Activated T-cell treated with anti-CD3 and anti-CD28 coated beads, Interleukin-2, amount 50 U/mL, for 4 hours (primary cell): ENCODE results near the gene TIMM22. TPM values are rescaled to one million over a fixed set of nuclear protein-coding genes. Genes with fewer than 3 reads are reported as not detected.

Experiments
- ATAC-seq, 2 donors: fragments of 200-7000 bp; cut with Tn5 transposase; one replicate each; pipeline ENCODE4 v1.10.0; 2021
- DNase-seq: peaks from one replicate; pipeline ENCODE4 v3.0.0-alpha.2; 2020
- H3K27me3 Mint-ChIP-seq: one replicate; pipeline ENCODE4 v1.8.0; 2021; ENCODE audit warnings: low read depth, mixed read lengths
- H3K36me3 Mint-ChIP-seq: one replicate; pipeline ENCODE4 v1.8.0; 2022; ENCODE audit warnings: mixed read lengths; ENCODE audit not compliant: insufficient read depth
- H3K4me1 Mint-ChIP-seq: one replicate; pipeline ENCODE4 v1.8.0; 2021; ENCODE audit warnings: low read depth, mixed read lengths
- H3K4me3 Mint-ChIP-seq: one replicate; pipeline ENCODE4 v1.8.0; 2021; ENCODE audit warnings: mild to moderate bottlenecking, moderate library complexity, mixed read lengths
- H3K9me3 Mint-ChIP-seq: one replicate; pipeline ENCODE4 v1.8.0; 2021; ENCODE audit warnings: mixed read lengths
- total RNA-seq, 3 donors: library from RNA; stranded (reverse); gene quantifications; one replicate each; pipeline ENCODE4 v1.2.1, GENCODE V29; 2021

The TIMM22 gene
- total RNA-seq, 3 donors from 2014 or later, result 21.6 to 22.5 (median 22.1) TPM

DNA sequence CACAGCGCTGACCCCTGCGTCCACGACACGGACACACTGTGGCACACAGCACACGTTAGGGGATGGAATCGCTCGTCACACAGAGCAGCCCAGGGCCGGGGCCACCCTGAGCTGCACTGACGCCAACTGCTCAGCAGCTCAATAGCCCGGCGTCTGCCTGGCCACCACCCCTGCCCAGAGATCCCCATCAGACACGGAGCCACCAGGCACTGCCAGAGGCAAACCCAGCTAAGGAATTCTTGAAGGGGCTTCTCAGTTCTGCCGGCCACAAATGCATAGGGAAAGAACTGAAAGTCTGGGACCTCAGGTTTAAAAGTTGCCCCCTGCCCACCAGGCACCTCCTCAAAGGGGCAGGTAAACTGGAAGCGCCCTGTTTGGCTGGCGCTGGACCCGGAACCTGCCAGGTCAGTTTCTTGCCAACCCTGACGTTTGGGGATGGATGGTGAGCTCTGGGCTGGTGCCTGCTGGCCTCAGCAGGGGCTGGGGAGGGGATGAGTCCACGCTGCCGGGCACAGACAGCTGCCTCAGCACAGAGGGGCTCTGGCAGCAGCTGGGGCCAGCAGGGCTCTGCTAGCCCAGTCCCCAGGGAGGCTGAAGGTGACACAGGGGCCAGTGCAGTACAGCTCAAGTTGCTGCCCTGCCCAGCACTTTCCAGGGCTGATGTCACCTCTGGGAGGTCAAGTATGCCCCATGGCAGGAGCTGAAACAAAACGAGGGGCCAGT is 33.2 kb downstream of the TIMM22 start:
- ATAC-seq (no peak), DNase-seq (no peak)
- peaks cover 7% of the 10 kb centered on the region for H3K36me3 Mint-ChIP-seq
- no peaks in the 10 kb centered on the region for H3K27me3 Mint-ChIP-seq
- H3K4me3 Mint-ChIP-seq, result no peak overlapping the region
- H3K4me1 Mint-ChIP-seq, result no peaks in the 10 kb centered on the region
- no peaks in the 10 kb centered on the region for H3K9me3 Mint-ChIP-seq

DNA sequence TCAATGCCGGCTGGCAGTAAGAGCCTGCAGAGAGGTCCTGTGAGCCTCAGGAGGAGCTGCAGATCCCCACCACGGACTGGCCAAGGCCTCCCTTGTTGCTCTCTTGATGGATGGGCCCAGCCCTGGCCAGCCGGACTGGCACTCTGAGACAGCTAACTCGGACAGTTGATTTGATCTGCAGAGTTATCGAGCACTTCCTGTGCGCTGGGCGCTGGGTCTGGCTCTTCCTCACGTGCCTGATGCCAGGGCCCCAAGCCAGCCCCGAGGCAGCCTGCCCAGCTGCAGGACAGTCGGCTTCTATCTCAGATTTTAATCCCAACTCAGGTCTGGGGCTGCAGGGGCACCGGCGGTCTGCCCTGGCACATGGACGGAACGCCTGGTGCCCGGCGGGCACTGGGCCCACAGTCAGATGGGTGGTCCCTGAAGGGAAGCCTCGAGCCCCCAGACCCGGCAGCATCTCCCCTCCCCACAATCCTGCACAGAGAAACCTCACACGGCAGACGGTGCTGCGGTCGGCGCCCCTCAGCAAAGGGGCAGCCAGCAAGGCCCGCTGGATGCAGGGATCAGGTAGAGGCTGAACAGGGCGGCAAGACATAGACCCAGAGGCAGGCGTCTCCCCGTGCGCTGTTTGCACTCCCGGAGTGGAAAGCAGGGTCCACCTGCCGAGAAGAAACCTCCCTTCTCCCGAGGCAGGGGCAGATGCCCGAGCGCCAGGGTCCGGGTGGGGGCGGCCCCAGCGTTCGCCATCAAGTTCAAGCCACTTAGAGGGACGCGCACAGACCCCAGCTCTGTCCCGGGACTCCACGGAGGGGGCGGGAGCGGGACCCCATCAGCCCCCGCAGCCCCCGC is 34.0 kb downstream of the TIMM22 start:
- Mint-ChIP-seq H3K36me3 (peaks cover 3% of the 10 kb centered on the region), H3K4me3 (no peak overlapping the region), H3K4me1 (no peaks in the 10 kb centered on the region), H3K27me3 (no peaks in the 10 kb centered on the region), H3K9me3 (no peaks in the 10 kb centered on the region)
- DNase-seq (no peak), ATAC-seq (no peak)

GRCh38 chr17:1031711-1032110 is 34.8 kb downstream of the TIMM22 start:
- ATAC-seq (no peak), DNase-seq (no peak)
- H3K9me3 Mint-ChIP-seq, result no peaks in the 10 kb centered on the region
- no peak overlapping the region for H3K4me3 Mint-ChIP-seq
- no peaks in the 10 kb centered on the region for H3K4me1 Mint-ChIP-seq
- no peaks in the 10 kb centered on the region for H3K36me3 Mint-ChIP-seq
- no peaks in the 10 kb centered on the region for H3K27me3 Mint-ChIP-seq

DNA sequence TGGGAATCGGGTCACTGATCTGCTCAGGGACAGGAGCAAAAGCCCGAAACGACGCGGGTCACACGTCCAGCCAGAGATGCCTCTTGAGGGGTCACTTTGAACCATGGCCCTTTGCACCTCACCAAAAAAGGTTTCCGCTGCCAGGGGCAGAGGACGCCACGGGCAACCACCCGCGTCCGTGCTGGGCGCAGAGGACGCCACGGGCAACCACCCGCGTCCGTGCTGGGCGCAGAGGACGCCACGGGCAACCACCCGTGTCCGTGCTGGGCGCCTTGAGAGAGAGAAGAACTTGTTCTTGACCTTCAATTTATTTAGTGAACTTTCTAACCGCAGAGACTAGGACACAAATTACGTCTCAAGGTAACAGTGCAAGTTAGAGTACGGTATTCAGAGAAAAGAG is 35.5 kb downstream of the TIMM22 start:
- no peaks in the 10 kb centered on the region for H3K4me1 Mint-ChIP-seq
- H3K36me3 Mint-ChIP-seq, result no peaks in the 10 kb centered on the region
- no peak overlapping the region for H3K4me3 Mint-ChIP-seq
- no peaks in the 10 kb centered on the region for H3K27me3 Mint-ChIP-seq
- DNase-seq, result no peak
- H3K9me3 Mint-ChIP-seq, result no peaks in the 10 kb centered on the region
- ATAC-seq, result no peak

DNA sequence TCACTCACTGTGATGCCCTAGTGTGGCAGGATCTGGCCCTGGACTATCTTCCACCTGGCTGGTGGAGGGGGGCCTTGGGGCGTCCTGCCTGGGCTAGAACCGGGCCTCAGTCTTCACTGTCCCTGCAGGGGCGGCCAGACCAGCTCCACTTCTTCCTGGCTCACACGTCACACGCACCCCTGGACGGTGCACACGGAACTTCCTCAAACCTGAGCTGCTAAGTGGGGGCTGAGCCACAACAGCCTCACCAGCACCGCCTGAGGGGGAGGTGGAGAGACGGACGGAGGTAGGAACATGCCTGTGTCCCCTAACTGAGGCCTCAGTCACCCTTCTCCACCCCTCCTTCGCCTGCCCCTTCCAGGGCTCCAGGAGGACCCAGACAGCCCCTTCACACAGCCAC is 36.6 kb downstream of the TIMM22 start:
- DNase-seq, result no peak
- H3K4me1 Mint-ChIP-seq, result no peaks in the 10 kb centered on the region
- H3K27me3 Mint-ChIP-seq, result no peaks in the 10 kb centered on the region
- no peak for ATAC-seq
- no peak overlapping the region for H3K4me3 Mint-ChIP-seq
- no peaks in the 10 kb centered on the region for H3K36me3 Mint-ChIP-seq
- H3K9me3 Mint-ChIP-seq, result no peaks in the 10 kb centered on the region

GRCh38 chr17:1034652-1035210 is 37.8 kb downstream of the TIMM22 start:
- DNase-seq (no peak), ATAC-seq (no peak)
- no peaks in the 10 kb centered on the region for H3K27me3 Mint-ChIP-seq
- no peaks in the 10 kb centered on the region for H3K4me1 Mint-ChIP-seq
- no peak overlapping the region for H3K4me3 Mint-ChIP-seq
- no peaks in the 10 kb centered on the region for H3K9me3 Mint-ChIP-seq
- no peaks in the 10 kb centered on the region for H3K36me3 Mint-ChIP-seq

- H3K9me3 Mint-ChIP-seq, result no peaks in the 10 kb centered on the region
- no peak overlapping the region for H3K4me3 Mint-ChIP-seq
- no peaks in the 10 kb centered on the region for H3K4me1 Mint-ChIP-seq
- ATAC-seq (no peak), DNase-seq (no peak)
- no peaks in the 10 kb centered on the region for H3K36me3 Mint-ChIP-seq
- H3K27me3 Mint-ChIP-seq, result no peaks in the 10 kb centered on the region
These were observed 38.7 kb downstream of the TIMM22 start for GRCh38 chr17:1035546-1036170.

- no peaks in the 10 kb centered on the region for H3K36me3 Mint-ChIP-seq
- ATAC-seq (no peak), DNase-seq (no peak)
- H3K4me1 Mint-ChIP-seq, result no peaks in the 10 kb centered on the region
- no peaks in the 10 kb centered on the region for H3K9me3 Mint-ChIP-seq
- H3K27me3 Mint-ChIP-seq, result no peaks in the 10 kb centered on the region
- H3K4me3 Mint-ChIP-seq, result no peak overlapping the region
These were observed 39.4 kb downstream of the TIMM22 start for GRCh38 chr17:1036171-1036844.

DNA sequence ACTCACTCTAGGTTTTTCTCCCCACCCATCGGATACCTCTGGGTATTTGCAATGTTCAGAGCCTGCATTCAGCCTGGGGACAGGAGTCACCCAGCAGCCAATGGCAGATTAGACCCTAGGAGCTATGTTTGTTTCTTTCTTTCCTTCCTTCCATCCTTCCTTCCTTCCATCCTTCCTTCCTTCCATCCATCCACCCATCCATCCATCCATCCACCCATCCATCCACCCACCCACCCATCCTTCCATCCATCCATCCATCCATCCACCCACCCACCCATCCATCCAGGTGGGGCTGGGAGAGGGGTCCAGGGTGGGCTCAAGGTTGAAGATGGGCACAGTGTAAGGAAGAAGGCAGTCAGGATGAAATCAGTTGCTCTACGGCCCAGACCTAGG is 39.9 kb downstream of the TIMM22 start:
- Mint-ChIP-seq H3K9me3 (no peaks in the 10 kb centered on the region), H3K27me3 (no peaks in the 10 kb centered on the region)
- no peak for ATAC-seq

DNA sequence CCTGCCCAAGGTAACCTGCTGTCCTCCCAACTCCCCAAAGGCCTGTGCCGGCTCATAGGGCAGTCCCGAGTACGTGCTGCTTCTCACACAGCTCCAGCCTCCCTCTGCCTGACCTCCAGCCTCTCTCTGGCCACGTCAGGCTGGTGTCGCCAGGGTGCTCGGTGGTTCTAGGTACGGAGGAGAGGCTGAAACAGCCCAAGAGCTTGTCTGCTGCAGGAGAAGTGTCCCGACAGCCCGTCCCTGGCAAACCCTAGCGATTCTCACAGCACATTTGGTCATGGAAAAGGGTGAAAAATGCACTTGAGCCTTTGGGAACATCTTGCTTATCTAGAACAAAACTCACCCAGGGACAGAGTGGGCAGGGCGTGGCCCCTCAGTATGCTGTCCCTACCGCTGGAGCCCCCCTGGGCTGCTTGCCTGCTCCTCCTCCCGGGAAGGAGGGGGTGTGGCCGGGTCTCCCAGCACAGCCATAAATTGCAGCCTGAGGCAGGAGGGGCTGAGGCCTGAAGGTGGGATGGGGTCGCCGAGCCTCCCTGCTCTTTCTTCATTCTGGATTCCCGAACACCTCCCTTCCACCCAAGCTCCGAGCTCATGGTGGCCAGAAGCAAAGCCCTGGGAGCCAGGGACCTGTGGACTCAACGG is 40.4 kb downstream of the TIMM22 start:
- H3K4me1 Mint-ChIP-seq, result no peaks in the 10 kb centered on the region
- H3K36me3 Mint-ChIP-seq, result peaks cover 3% of the 10 kb centered on the region
- H3K9me3 Mint-ChIP-seq, result no peaks in the 10 kb centered on the region
- no peaks in the 10 kb centered on the region for H3K27me3 Mint-ChIP-seq
- H3K4me3 Mint-ChIP-seq, result no peak overlapping the region
- no peak for ATAC-seq
- DNase-seq, result no peak

More for the DNA sequence above, 39.9 kb downstream of the TIMM22 start:
- Mint-ChIP-seq H3K4me3 (no peak overlapping the region), H3K36me3 (no peaks in the 10 kb centered on the region), H3K4me1 (no peaks in the 10 kb centered on the region)
- DNase-seq, result no peak

DNA sequence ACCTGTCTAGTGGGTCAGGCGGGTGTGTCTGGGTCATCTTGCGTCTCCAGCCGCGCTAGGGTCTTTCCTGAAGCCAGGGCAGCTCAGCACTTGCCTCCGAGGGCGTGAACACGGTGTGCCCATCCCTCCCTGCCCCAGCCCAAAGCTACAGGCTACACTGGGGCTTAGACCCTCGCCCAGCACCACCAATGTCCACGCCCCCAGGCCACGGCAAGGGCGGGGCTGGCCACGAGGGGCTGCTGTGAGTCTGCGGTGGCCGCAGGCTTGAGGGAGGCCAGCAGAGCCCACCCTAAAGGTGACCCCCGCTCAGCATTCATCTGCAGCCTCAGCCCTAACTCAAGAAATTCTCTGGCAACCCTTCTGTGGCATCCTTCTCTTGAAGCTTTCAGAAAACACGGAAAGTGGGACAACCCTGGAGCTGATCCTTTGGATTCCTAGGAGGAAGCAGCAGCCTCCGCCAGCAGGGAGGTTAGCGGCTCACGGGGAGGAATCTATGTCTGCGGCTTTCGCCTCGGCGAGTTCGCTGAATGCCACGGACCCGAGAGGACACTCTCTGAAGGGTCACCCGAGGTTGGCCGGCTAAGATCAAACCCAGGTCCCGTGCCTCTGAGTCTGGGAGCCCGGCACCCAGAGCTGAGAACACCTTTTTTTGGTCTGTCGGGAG is 41.7 kb downstream of the TIMM22 start:
- ATAC-seq (no peak), DNase-seq (no peak)
- Mint-ChIP-seq H3K9me3 (no peaks in the 10 kb centered on the region), H3K36me3 (peaks cover 8% of the 10 kb centered on the region), H3K27me3 (no peaks in the 10 kb centered on the region), H3K4me3 (no peak overlapping the region), H3K4me1 (no peaks in the 10 kb centered on the region)

DNA sequence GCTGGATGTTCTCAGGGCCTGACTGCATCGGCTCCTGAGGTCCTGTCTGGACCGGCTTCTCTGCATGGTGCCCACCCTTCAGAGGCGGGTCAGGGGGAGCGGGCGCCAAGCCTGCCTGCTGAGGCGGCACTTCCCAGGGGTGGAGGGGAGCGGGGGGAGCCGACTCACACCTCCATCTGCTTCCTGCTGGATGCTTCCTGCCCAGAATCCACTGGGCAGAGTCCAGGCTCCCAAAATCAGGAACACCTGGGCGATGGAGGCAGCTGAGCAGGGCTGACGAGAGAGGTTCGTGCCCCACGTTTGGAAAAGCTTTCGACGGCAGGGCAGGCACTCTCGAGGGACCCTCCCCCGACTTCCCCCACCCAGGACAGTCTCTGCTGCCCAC is 42.2 kb downstream of the TIMM22 start:
- ATAC-seq (no peak), DNase-seq (no peak)
- Mint-ChIP-seq H3K4me3 (no peak overlapping the region), H3K36me3 (peaks cover 8% of the 10 kb centered on the region), H3K4me1 (no peaks in the 10 kb centered on the region), H3K27me3 (no peaks in the 10 kb centered on the region), H3K9me3 (no peaks in the 10 kb centered on the region)

DNA sequence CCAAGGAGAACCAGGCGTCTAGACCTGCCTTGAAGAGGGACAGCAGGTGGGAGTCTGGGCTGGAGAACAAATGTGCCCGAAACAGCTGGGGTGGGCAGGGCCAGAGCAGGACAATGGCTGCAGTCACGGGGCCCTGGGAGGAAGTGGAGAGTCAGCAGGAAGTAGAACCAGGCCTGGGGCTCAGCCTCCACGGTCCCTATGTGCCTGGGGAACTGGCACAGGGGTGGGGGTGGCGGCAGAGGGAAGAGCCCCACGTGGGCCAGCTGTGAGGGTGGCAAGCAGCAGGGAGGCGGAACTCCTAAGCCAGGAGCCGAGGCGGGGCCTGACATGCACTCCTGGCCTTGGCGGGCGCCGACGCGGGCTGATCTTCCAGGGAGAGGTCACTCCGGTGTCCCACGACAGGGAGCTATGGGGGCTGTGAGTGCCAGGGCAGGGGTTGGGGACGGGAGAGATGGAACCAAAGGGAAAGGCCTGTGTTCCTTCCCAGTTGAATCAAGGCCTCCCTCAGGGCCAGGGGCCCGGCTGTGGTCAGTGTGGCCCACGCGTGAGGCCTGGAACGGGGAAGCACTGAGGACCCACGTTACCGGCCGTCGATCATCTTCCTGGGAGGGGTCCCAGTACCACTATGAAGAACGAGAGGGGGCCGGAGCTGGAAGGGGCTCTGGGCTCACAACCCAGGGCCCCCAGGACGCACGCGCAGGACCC is 42.7 kb downstream of the TIMM22 start:
- DNase-seq (no peak), ATAC-seq (no peak)
- Mint-ChIP-seq H3K36me3 (peaks cover 10% of the 10 kb centered on the region), H3K9me3 (no peaks in the 10 kb centered on the region), H3K4me3 (no peak overlapping the region), H3K27me3 (no peaks in the 10 kb centered on the region), H3K4me1 (no peaks in the 10 kb centered on the region)
